Measurements from ENCODE around the gene PDE3B. TPM values are rescaled to one million over a fixed set of nuclear protein-coding genes. Genes with fewer than 3 reads are reported as not detected.

The PDE3B gene
- total and polyA plus RNA-seq, 2 of the 4 experiments (the other 2 are of a cell fraction): 0.21 to 1.3 TPM

- Histone ChIP-seq H4K5ac (ENCODE audit: low read depth, low read length) (no peak overlapping the region), H3K4ac (ENCODE audit: low read depth, low read length) (no peak overlapping the region), H4K91ac (ENCODE audit: insufficient read depth, low read depth, low read length) (no peak overlapping the region), H3K4me1 (ENCODE audit: control insufficient read depth, insufficient read depth, low read length) (no peaks in the 10 kb centered on the region), H3K9me1 (ENCODE audit: insufficient read depth, low read length) (no peaks in the 10 kb centered on the region), H3K27ac (ENCODE audit: insufficient read depth, low read length) (no peak overlapping the region), H2BK120ac (ENCODE audit: low read depth, low read length) (no peak overlapping the region), H3K23ac (ENCODE audit: low read depth, low read length) (no peak overlapping the region), H2BK15ac (ENCODE audit: low read depth, low read length) (no peak overlapping the region), H3K18ac (ENCODE audit: low read depth, low read length) (no peak overlapping the region), H4K8ac (ENCODE audit: low read depth in 2 of 2, low read length in 2 of 2) (no peak overlapping the region), H2AFZ (replicated peaks; ENCODE audit: low read length, poor library complexity) (no peak overlapping the region), H3K36me3 (ENCODE audit: control insufficient read depth, insufficient read depth, low read length) (no peaks in the 10 kb centered on the region), H4K20me1 (ENCODE audit: insufficient read depth, low read length) (no peaks in the 10 kb centered on the region), H3K14ac (replicated peaks; ENCODE audit: low read depth, low read length) (no peak overlapping the region), H3K9ac (ENCODE audit: low read depth, low read length) (no peak overlapping the region), H3K79me1 (ENCODE audit: low read depth in 1 of 2, low read length in 2 of 2) (no peaks in the 10 kb centered on the region), H2AK9ac (replicated peaks; ENCODE audit: low read depth, low read length, poor library complexity) (no peak overlapping the region), H3K4me2 (ENCODE audit: low read depth, low read length) (no peak overlapping the region), H2BK5ac (ENCODE audit: low read depth, low read length, poor library complexity, severe bottlenecking) (no peak overlapping the region), H3K9me3 (ENCODE audit: control insufficient read depth, insufficient read depth, low read length) (no peaks in the 10 kb centered on the region), H2BK20ac (ENCODE audit: low read depth, low read length) (no peak overlapping the region), H3K27me3 (ENCODE audit: control insufficient read depth, insufficient read depth, low read length) (no peaks in the 10 kb centered on the region), H3K4me3 (ENCODE audit: insufficient read depth, low read depth, low read length) (no peak overlapping the region), H3K56ac (ENCODE audit: extremely low read depth, insufficient read depth, low read length) (no peak overlapping the region), H2AK5ac (ENCODE audit: low read depth, low read length) (no peak overlapping the region)
- dilution Hi-C loops (cut with HindIII; ENCODE audit: low sequenced_read_pairs, unreplicated experiment): no loop called here
- ATAC-seq (ENCODE audit: low read depth) (no peak), DNase-seq (no peak)
- CTCF ChIA-PET: interaction anchor here (0.6 kb wide), 1 partner anchor 900 kb away, joined by 5 read pairs; no protein-coding TSS in a partner anchor
- BruUV-seq (replicated peaks): no TSS peak
- intact Hi-C loops (cut with micrococcal nuclease): no loop called here
- POLR2A ChIA-PET (ENCODE audit: unreplicated experiment): no interaction called here
- no CpG with 5 or more reads among the region's 1 CpG for WGBS, 2 experiments (ENCODE audit: extremely low coverage in 2 of 2, insufficient read length in 1 of 2)
- in situ Hi-C loops (cut with MboI; ENCODE audit: low sequenced_read_pairs): no loop called here
- TF ChIP-seq SMC3 (IDR thresholded peaks at IDR 0.05; ENCODE audit: low read depth, low read length): no peak
- no peak for TF ChIP-seq MAFK (IDR thresholded peaks at IDR 0.05; ENCODE audit: low read depth, low read length)
Observed at GRCh38 chr11:14764179-14764578, 120.6 kb downstream of the PDE3B start.

Measured in IMR-90 (cell line).